ENCODE data around the gene EFNB2. TPM values are rescaled to one million over a fixed set of nuclear protein-coding genes. Genes with fewer than 3 reads are reported as not detected.

The EFNB2 gene
- total and polyA plus RNA-seq, 4 donors, result 15.7 to 43.8 (median 29.1) TPM

GRCh38 chr13:106491928-106492587, 43.4 kb downstream of the EFNB2 start:
- Histone ChIP-seq H3K4me3 (no peak overlapping the region), H3K27ac (ENCODE audit: low read depth in 1 of 2, low read length in 1 of 2) (no peak overlapping the region), H3K9me3 (ENCODE audit: control insufficient read depth in 4 of 4, insufficient read depth in 3 of 4, low read length in 3 of 4) (no peaks in the 10 kb centered on the region), H3K4me1 (ENCODE audit: control insufficient read depth in 5 of 5, insufficient read depth in 5 of 5, low read length in 5 of 5) (peaks cover 5 to 28% (median 11%) of the 10 kb centered on the region in 5 donors), H3K27me3 (ENCODE audit: control insufficient read depth in 3 of 3, insufficient read depth in 3 of 3, low read length in 2 of 3) (no peaks in the 10 kb centered on the region), H3K9ac (ENCODE audit: insufficient read depth in 1 of 2, low read length in 2 of 2) (no peak overlapping the region), H3K36me3 (ENCODE audit: control insufficient read depth in 4 of 4, insufficient read depth in 4 of 4, low read length in 4 of 4) (peaks cover 0 to 29% (median 21%) of the 10 kb centered on the region in 4 donors)
- no peak for ATAC-seq (ENCODE audit: insufficient read depth, low FRiP score)
- TF ChIP-seq, protein P1, sequence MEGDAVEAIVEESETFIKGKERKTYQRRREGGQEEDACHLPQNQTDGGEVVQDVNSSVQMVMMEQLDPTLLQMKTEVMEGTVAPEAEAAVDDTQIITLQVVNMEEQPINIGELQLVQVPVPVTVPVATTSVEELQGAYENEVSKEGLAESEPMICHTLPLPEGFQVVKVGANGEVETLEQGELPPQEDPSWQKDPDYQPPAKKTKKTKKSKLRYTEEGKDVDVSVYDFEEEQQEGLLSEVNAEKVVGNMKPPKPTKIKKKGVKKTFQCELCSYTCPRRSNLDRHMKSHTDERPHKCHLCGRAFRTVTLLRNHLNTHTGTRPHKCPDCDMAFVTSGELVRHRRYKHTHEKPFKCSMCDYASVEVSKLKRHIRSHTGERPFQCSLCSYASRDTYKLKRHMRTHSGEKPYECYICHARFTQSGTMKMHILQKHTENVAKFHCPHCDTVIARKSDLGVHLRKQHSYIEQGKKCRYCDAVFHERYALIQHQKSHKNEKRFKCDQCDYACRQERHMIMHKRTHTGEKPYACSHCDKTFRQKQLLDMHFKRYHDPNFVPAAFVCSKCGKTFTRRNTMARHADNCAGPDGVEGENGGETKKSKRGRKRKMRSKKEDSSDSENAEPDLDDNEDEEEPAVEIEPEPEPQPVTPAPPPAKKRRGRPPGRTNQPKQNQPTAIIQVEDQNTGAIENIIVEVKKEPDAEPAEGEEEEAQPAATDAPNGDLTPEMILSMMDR (IDR thresholded peaks at IDR 0.05; ENCODE audit: control extremely low read depth, extremely low read depth), result no peak
- 75 to 82% methylated on average over 14 of the region's 14 CpGs for WGBS, 2 donors
- no peak for DNase-seq

- Histone ChIP-seq H3K4me3 (no peak overlapping the region), H3K9me3 (ENCODE audit: control insufficient read depth in 4 of 4, insufficient read depth in 3 of 4, low read length in 3 of 4) (no peaks in the 10 kb centered on the region), H3K27me3 (ENCODE audit: control insufficient read depth in 3 of 3, insufficient read depth in 3 of 3, low read length in 2 of 3) (no peaks in the 10 kb centered on the region), H3K27ac (ENCODE audit: low read depth in 1 of 2, low read length in 1 of 2) (no peak overlapping the region), H3K4me1 (ENCODE audit: control insufficient read depth in 5 of 5, insufficient read depth in 5 of 5, low read length in 5 of 5) (peaks cover 4 to 28% (median 11%) of the 10 kb centered on the region in 5 donors), H3K36me3 (ENCODE audit: control insufficient read depth in 4 of 4, insufficient read depth in 4 of 4, low read length in 4 of 4) (peaks cover 0 to 29% (median 21%) of the 10 kb centered on the region in 4 donors), H3K9ac (ENCODE audit: insufficient read depth in 1 of 2, low read length in 2 of 2) (no peak overlapping the region)
- TF ChIP-seq, protein P1 (IDR thresholded peaks at IDR 0.05; ENCODE audit: control extremely low read depth, extremely low read depth), result no peak
- WGBS, 2 donors, result 29 to 48% methylated on average over 11 of the region's 11 CpGs
- DNase-seq (no peak), ATAC-seq (ENCODE audit: insufficient read depth, low FRiP score) (no peak)
Measured at GRCh38 chr13:106491463-106491862, 44.0 kb downstream of the EFNB2 start.

DNA sequence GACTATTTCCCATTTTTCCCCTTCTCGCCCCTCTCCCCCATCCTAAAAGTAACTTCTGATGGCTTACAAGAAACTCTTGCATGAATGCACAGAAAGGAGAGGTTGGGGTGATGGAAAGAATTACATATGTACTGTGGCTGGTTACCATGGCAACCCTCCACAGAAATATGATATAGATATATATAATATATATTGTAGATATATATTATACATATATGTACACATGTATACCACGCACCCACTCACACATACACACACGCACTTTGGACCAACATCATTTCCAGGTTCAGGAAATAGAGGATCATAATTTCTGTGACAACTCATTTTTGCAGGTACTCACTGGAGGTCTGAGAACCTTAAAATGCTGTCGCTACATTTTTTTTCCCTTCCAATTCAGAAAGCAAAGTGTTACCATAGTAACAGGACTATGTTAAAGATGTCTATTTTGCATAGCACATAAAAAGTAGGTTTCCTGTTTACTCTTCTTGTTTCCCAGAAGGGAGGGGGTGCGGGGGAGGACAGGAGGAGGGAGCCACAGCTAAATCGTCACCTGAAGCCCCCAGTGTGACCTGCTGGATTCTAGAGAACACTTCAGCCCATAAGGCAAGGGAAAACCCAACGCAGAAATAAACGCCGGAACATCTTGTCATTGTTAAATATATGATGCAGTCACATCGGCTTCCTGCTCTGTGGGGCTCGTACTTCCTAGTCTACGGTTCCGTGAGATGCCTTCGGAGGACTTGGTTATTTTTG, 44.7 kb downstream of the EFNB2 start:
- Histone ChIP-seq H3K4me3 (no peak overlapping the region), H3K27me3 (ENCODE audit: control insufficient read depth in 3 of 3, insufficient read depth in 3 of 3, low read length in 2 of 3) (no peaks in the 10 kb centered on the region), H3K36me3 (ENCODE audit: control insufficient read depth in 4 of 4, insufficient read depth in 4 of 4, low read length in 4 of 4) (peaks cover 0 to 29% (median 21%) of the 10 kb centered on the region in 4 donors), H3K27ac (ENCODE audit: low read depth in 1 of 2, low read length in 1 of 2) (no peak overlapping the region), H3K4me1 (ENCODE audit: control insufficient read depth in 5 of 5, insufficient read depth in 5 of 5, low read length in 5 of 5) (peaks cover 1 to 28% (median 10%) of the 10 kb centered on the region in 5 donors), H3K9ac (ENCODE audit: insufficient read depth in 1 of 2, low read length in 2 of 2) (no peak overlapping the region), H3K9me3 (ENCODE audit: control insufficient read depth in 4 of 4, insufficient read depth in 3 of 4, low read length in 3 of 4) (no peaks in the 10 kb centered on the region)
- ATAC-seq (ENCODE audit: insufficient read depth, low FRiP score) (no peak), DNase-seq (no peak)
- TF ChIP-seq, protein P1 (IDR thresholded peaks at IDR 0.05; ENCODE audit: control extremely low read depth, extremely low read depth), result no peak
- whole genome bisulfite sequencing, 2 donors, result 29 to 57% methylated on average over 14 of the region's 14 CpGs

Data from lung (tissue), 12 donors.